NB4 (cell line): ENCODE data around the gene RFC4.

Source experiments
- CTCF ChIP-seq: IDR thresholded peaks from one replicate; pipeline ENCODE4 v1.5.1; 2012; ENCODE audit warnings: low read depth, low read length
- MYC ChIP-seq: IDR thresholded peaks from 2 replicates; pipeline ENCODE4 v1.6.1; 2011; ENCODE audit warnings: low read depth, low read length

DNA sequence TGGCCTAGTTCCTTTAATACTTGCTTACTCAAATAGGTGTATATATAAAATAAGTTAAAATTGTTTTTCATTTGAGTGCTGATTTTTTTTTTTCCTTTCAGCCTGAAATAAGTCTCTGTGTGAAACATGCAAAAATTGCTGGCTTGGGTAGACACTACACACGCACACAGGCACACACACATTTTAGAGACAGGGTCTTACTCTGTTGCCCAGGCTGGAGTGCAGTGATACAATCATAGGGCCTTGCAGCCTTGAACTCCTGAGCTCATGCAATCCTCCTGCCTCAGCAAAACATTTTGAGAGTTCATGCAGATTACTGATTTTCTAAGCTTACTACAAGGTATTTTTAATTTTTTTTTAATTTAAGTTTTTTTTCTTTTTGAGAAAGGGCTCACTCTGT lies 12.7 kb upstream of the RFC4 start:
- no peak for TF ChIP-seq CTCF
- TF ChIP-seq MYC, result no peak
